ENCODE data around the gene SAMD13.

DNA sequence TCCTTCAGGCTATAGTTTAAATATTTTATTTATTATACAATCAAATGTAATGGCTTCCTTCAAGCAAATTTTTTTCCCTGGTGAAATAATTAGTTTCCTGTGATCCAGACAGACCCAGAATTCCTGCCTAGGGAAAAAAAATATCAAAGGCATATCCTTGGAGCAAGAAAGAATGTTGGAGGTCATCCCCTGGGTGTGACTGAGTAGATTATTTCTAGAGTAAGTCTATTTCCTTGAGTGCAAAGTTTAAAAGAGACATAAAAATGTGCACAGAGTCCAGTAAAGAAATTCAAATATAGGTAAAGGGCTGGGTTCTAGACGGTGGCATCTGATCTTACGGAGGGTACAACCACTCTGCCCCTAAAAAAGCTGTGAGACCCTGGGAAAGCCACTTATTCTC is 32.2 kb upstream of the SAMD13 start:
- no peak for TF ChIP-seq CTCF (IDR thresholded peaks at IDR 0.05; ENCODE audit: low read depth, low read length, missing input control)
- TF ChIP-seq, protein P1, sequence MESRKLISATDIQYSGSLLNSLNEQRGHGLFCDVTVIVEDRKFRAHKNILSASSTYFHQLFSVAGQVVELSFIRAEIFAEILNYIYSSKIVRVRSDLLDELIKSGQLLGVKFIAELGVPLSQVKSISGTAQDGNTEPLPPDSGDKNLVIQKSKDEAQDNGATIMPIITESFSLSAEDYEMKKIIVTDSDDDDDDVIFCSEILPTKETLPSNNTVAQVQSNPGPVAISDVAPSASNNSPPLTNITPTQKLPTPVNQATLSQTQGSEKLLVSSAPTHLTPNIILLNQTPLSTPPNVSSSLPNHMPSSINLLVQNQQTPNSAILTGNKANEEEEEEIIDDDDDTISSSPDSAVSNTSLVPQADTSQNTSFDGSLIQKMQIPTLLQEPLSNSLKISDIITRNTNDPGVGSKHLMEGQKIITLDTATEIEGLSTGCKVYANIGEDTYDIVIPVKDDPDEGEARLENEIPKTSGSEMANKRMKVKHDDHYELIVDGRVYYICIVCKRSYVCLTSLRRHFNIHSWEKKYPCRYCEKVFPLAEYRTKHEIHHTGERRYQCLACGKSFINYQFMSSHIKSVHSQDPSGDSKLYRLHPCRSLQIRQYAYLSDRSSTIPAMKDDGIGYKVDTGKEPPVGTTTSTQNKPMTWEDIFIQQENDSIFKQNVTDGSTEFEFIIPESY (IDR thresholded peaks at IDR 0.05): no peak
- TF ChIP-seq EGR1 (IDR thresholded peaks at IDR 0.05; ENCODE audit: low read depth in 2 of 2): no peak
- no peak for TF ChIP-seq MAX (IDR thresholded peaks at IDR 0.05)
- TF ChIP-seq TAF1 (conservative IDR thresholded peaks at IDR 0.05): no peak
- TF ChIP-seq, protein P2, sequence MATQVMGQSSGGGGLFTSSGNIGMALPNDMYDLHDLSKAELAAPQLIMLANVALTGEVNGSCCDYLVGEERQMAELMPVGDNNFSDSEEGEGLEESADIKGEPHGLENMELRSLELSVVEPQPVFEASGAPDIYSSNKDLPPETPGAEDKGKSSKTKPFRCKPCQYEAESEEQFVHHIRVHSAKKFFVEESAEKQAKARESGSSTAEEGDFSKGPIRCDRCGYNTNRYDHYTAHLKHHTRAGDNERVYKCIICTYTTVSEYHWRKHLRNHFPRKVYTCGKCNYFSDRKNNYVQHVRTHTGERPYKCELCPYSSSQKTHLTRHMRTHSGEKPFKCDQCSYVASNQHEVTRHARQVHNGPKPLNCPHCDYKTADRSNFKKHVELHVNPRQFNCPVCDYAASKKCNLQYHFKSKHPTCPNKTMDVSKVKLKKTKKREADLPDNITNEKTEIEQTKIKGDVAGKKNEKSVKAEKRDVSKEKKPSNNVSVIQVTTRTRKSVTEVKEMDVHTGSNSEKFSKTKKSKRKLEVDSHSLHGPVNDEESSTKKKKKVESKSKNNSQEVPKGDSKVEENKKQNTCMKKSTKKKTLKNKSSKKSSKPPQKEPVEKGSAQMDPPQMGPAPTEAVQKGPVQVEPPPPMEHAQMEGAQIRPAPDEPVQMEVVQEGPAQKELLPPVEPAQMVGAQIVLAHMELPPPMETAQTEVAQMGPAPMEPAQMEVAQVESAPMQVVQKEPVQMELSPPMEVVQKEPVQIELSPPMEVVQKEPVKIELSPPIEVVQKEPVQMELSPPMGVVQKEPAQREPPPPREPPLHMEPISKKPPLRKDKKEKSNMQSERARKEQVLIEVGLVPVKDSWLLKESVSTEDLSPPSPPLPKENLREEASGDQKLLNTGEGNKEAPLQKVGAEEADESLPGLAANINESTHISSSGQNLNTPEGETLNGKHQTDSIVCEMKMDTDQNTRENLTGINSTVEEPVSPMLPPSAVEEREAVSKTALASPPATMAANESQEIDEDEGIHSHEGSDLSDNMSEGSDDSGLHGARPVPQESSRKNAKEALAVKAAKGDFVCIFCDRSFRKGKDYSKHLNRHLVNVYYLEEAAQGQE (IDR thresholded peaks at IDR 0.05): no peak
- no peak for TF ChIP-seq YY1 (IDR thresholded peaks at IDR 0.05)
- TF ChIP-seq FOXA1 (IDR thresholded peaks at IDR 0.05): no peak
- TF ChIP-seq HNF4G (IDR thresholded peaks at IDR 0.05): no peak
- no peak for TF ChIP-seq GABPA (IDR thresholded peaks at IDR 0.05 in 1 of 2, conservative IDR thresholded peaks at IDR 0.05 in 1 of 2)
